HCT116 (cell line): ENCODE measurements around the gene IRF2. TPM values are rescaled to one million over a fixed set of nuclear protein-coding genes. Genes with fewer than 3 reads are reported as not detected.

Source experiments
- ATAC-seq: fragments of 200-7000 bp; cut with Tn5 transposase; 2 replicates; pipeline ENCODE4 v1.9.1; 2020; ENCODE audit warnings: mild to moderate bottlenecking, moderate library complexity
- BruUV-seq: library from RNA; stranded (reverse); fragments of 400-500 nt; replicated peaks from 2 replicates; lab custom pipeline; 2021; lab: Mats Ljungman, UMichigan
- CTCF ChIA-PET: fragments of 300-600 bp; sonication (Branson Sonifier 250); formaldehyde crosslinking; loops from one replicate; lab custom pipeline; 2021; ENCODE audit warnings: antibody characterized with exemption; lab: Charles Lee
- POLR2A ChIA-PET: fragments of 300-600, 350-600 bp; sonication (Branson Sonifier 250); formaldehyde crosslinking; loops from one replicate; lab custom pipeline; 2021; ENCODE audit warnings: antibody characterized with exemption; lab: Charles Lee
- RAD21 ChIA-PET, 2 experiments: fragments of 300-600 bp; sonication (Branson Sonifier 250); formaldehyde crosslinking; loops; one replicate each; lab custom pipeline; 2023; ENCODE audit warnings: low total read pairs in 2 of 2; ENCODE audit not compliant: uncharacterized antibody in 2 of 2, unreplicated experiment in 2 of 2, low non-redundant PET in 1 of 2; lab: Charles Lee
- DNase-seq: peaks from one replicate; pipeline ENCODE4 v3.0.0-alpha.2; 2010; ENCODE audit warnings: low read depth, low spot score
- H2AFZ ChIP-seq: fragments of 200-600 bp; shearing (Covaris generic), sonication (generic); 2 replicates; pipeline ENCODE4 v1.6.1; 2017; ENCODE audit warnings: low read depth, mixed run types, mixed read lengths, antibody characterized with exemption, low read length; ENCODE audit not compliant: poor library complexity, severe bottlenecking
- H3K27ac ChIP-seq: 2 replicates; pipeline ENCODE4 v1.5.1; 2012; ENCODE audit warnings: low read depth, low read length
- H3K27me3 ChIP-seq: fragments of 200-600 bp; sonication (generic); 2 replicates; pipeline ENCODE4 v1.6.1; 2016; ENCODE audit warnings: mixed run types, low read length, mixed read lengths; ENCODE audit not compliant: insufficient read depth
- H3K36me3 ChIP-seq, 2 experiments: fragments of 200-500 bp in 1 of 2; fragments of 200-600 bp in 1 of 2; sonication (Bioruptor generic) in 1 of 2; sonication (generic) in 1 of 2; 2 replicates each; pipeline versions ENCODE4 v1.5.1 to v1.6.1; 2014 to 2016; ENCODE audit warnings: low read length in 2 of 2, inconsistent platforms in 1 of 2, mixed read lengths in 1 of 2, mixed run types in 1 of 2; ENCODE audit not compliant: insufficient read depth in 2 of 2, control insufficient read depth in 1 of 2
- H3K4me1 ChIP-seq, 2 experiments: fragments of 200-600 bp in 1 of 2; sonication (generic) in 1 of 2; 2 replicates each; pipeline versions ENCODE4 v1.5.1 to v1.6.1; 2012 to 2017; ENCODE audit warnings: low read length in 2 of 2, inconsistent platforms in 1 of 2, mild to moderate bottlenecking in 1 of 2, mixed read lengths in 1 of 2, mixed run types in 1 of 2, moderate library complexity in 1 of 2; ENCODE audit not compliant: insufficient read depth in 2 of 2, control insufficient read depth in 1 of 2
- H3K4me2 ChIP-seq: fragments of 200-600 bp; sonication (generic); 2 replicates; pipeline ENCODE4 v1.6.1; 2017; ENCODE audit warnings: mixed run types, low read length, mixed read lengths
- H3K4me3 ChIP-seq, 2 experiments: fragments of 200-600 bp in 1 of 2; sonication (generic) in 1 of 2; replicated peaks in 1 of 2; 2 replicates each; pipeline ENCODE4 v1.5.1; 2011 to 2016; ENCODE audit warnings: low read length in 2 of 2, control low read depth in 1 of 2, low read depth in 1 of 2, mild to moderate bottlenecking in 1 of 2, mixed read lengths in 1 of 2, mixed run types in 1 of 2
- H3K79me2 ChIP-seq: fragments of 200-600 bp; sonication (generic); 2 replicates; pipeline ENCODE4 v1.6.1; 2017; ENCODE audit warnings: mild to moderate bottlenecking, mixed run types, low read length, moderate library complexity, mixed read lengths; ENCODE audit not compliant: insufficient read depth
- H3K9ac ChIP-seq: fragments of 200-600 bp; sonication (generic); 2 replicates; pipeline ENCODE4 v1.6.1; 2016; ENCODE audit warnings: low read length, mixed read lengths
- H3K9me2 ChIP-seq: fragments of 200-600 bp; sonication (generic), shearing (Covaris generic); 2 replicates; pipeline ENCODE4 v1.6.1; 2017; ENCODE audit warnings: mixed run types, mild to moderate bottlenecking, moderate library complexity; ENCODE audit not compliant: insufficient read depth
- H3K9me3 ChIP-seq, 2 experiments: fragments of 200-500 bp in 1 of 2; fragments of 200-600 bp in 1 of 2; sonication (Bioruptor generic) in 1 of 2; sonication (generic) in 1 of 2; 2 replicates each; pipeline ENCODE4 v1.6.1; 2014 to 2017; ENCODE audit warnings: low read length in 2 of 2, mixed read lengths in 2 of 2, inconsistent platforms in 1 of 2, low read depth in 1 of 2, mild to moderate bottlenecking in 1 of 2, mixed run types in 1 of 2, moderate library complexity in 1 of 2; ENCODE audit not compliant: control insufficient read depth in 1 of 2, insufficient read depth in 1 of 2
- H4K20me1 ChIP-seq: fragments of 200-600 bp; sonication (generic), shearing (Covaris generic); 2 replicates; pipeline ENCODE4 v1.6.1; 2017; ENCODE audit warnings: mixed run types, mild to moderate bottlenecking, moderate library complexity; ENCODE audit not compliant: insufficient read depth
- CEBPB ChIP-seq: IDR thresholded peaks from 2 replicates; pipeline ENCODE4 v1.6.1; 2012; ENCODE audit warnings: low read depth
- ELF1 ChIP-seq: IDR thresholded peaks from 2 replicates; pipeline ENCODE4 v1.6.1; 2012; ENCODE audit warnings: low read depth, borderline replicate concordance
- EZH2 ChIP-seq: fragments of 200-600 bp; sonication (generic); IDR thresholded peaks from 2 replicates; pipeline ENCODE4 v1.6.1; 2017; ENCODE audit warnings: antibody characterized with exemption, mixed run types
- EZH2phosphoT487 ChIP-seq: fragments of 200-600 bp; IDR thresholded peaks from 2 replicates; pipeline ENCODE4 v1.6.1; 2018; ENCODE audit warnings: antibody characterized with exemption, borderline replicate concordance
- FOSL1 ChIP-seq: IDR thresholded peaks from 2 replicates; pipeline ENCODE4 v1.6.1; 2012; ENCODE audit warnings: low read depth
- JUND ChIP-seq: IDR thresholded peaks from 2 replicates; pipeline ENCODE4 v1.6.1; 2012
- ZFX ChIP-seq: fragments of 450-650 bp; IDR thresholded peaks from 2 replicates; pipeline ENCODE4 v1.6.1; 2017
- ZNF274 ChIP-seq: fragments of 200-500 bp; sonication (Bioruptor generic); IDR thresholded peaks from 2 replicates; pipeline ENCODE4 v1.6.1; 2014; ENCODE audit warnings: mild to moderate bottlenecking, low read depth, low read length, inconsistent platforms
- intact Hi-C: fragments of 100-400 bp; cut with micrococcal nuclease; formaldehyde crosslinking; loops from 2 replicates; pipeline ENCODE4 v1.10.0; 2022
- total RNA-seq: library from RNA; stranded (reverse); gene quantifications from one replicate; pipeline ENCODE4 v1.2.1, GENCODE V29; 2021; ENCODE audit not compliant: unreplicated experiment
- TF ChIP-seq, protein P1 (sequence below): IDR thresholded peaks from 2 replicates; pipeline ENCODE4 v1.6.1; 2012; ENCODE audit warnings: low read depth
- TF ChIP-seq, protein P2 (sequence below): IDR thresholded peaks from 2 replicates; pipeline ENCODE4 v1.6.1; 2011; ENCODE audit warnings: mild to moderate bottlenecking, low read length, moderate library complexity; ENCODE audit not compliant: insufficient replicate concordance; ENCODE audit errors: extremely low read depth
- TF ChIP-seq, protein P3 (sequence below), 3 experiments: fragments of 200-600 bp in 1 of 3; sonication (generic) in 1 of 3; IDR thresholded peaks in 2 of 3; conservative IDR thresholded peaks in 1 of 3; 2 replicates each; pipeline ENCODE4 v1.5.1; 2012 to 2017; ENCODE audit warnings: low read depth in 2 of 3, low read length in 2 of 3, antibody characterized with exemption in 1 of 3, borderline replicate concordance in 1 of 3, control low read depth in 1 of 3, mild to moderate bottlenecking in 1 of 3, mixed read lengths in 1 of 3, mixed run types in 1 of 3, moderate library complexity in 1 of 3; ENCODE audit not compliant: insufficient read depth in 1 of 3

IRF2 gene
- total RNA-seq, 1 experiment from 2014 or later = 10.6 TPM

DNA sequence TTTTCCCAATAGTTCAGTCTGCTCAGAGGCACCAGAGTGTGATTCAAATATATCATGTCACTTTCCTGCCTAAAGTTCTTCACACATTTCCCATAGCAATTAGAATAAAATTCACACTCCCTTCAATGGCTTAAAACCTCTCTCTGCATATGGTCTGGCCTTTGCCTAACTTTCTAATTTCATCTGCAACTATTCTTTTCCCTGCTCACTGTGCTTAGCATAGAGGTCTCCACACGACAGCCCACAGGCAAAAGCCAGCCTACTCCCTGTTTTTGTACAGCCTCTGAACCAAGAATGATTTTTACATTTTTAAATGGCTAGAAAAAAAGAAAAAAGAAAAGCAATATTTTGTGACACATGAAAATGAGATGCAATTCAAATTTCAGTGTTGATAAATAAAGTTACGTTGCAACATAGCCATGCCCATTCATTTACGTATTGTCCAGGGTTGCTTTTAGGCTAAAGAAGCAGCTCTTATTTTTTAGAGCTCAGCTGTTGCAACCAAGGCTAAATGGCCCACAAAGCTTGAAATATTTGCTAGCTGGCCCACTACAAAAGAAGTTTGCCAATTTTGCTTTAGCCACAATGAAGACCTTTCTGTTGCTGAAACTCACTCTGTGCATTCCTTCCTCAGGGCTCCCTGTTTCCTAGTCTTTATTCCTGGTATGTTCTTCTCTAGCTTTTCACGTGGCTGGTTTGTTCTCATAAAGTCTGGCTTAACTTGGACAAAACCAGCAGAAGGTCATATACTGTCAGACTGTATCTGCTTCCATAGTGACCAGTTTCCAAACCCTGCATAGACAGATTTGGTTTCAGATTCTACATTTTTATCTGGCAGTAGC, 26.6 kb upstream of the IRF2 start:
- no peaks in the 10 kb centered on the region for H4K20me1 ChIP-seq
- no peaks in the 10 kb centered on the region for H3K4me1 ChIP-seq
- H3K9me2 ChIP-seq = no peaks in the 10 kb centered on the region
- no peaks in the 10 kb centered on the region for H3K79me2 ChIP-seq
- H3K27me3 ChIP-seq = no peaks in the 10 kb centered on the region
- H3K36me3 ChIP-seq = no peaks in the 10 kb centered on the region
- RAD21 ChIA-PET = no interaction called here
- CTCF ChIA-PET = no interaction called here
- H3K4me2 ChIP-seq = no peak overlapping the region
- no peaks in the 10 kb centered on the region for H3K9me3 ChIP-seq
- ATAC-seq (no peak), DNase-seq (no peak)
- no peak overlapping the region for H3K4me3 ChIP-seq
- H3K9ac ChIP-seq = no peak overlapping the region
- no peak overlapping the region for H3K27ac ChIP-seq
- POLR2A ChIA-PET = no interaction called here
- TF ChIP-seq, protein P1, sequence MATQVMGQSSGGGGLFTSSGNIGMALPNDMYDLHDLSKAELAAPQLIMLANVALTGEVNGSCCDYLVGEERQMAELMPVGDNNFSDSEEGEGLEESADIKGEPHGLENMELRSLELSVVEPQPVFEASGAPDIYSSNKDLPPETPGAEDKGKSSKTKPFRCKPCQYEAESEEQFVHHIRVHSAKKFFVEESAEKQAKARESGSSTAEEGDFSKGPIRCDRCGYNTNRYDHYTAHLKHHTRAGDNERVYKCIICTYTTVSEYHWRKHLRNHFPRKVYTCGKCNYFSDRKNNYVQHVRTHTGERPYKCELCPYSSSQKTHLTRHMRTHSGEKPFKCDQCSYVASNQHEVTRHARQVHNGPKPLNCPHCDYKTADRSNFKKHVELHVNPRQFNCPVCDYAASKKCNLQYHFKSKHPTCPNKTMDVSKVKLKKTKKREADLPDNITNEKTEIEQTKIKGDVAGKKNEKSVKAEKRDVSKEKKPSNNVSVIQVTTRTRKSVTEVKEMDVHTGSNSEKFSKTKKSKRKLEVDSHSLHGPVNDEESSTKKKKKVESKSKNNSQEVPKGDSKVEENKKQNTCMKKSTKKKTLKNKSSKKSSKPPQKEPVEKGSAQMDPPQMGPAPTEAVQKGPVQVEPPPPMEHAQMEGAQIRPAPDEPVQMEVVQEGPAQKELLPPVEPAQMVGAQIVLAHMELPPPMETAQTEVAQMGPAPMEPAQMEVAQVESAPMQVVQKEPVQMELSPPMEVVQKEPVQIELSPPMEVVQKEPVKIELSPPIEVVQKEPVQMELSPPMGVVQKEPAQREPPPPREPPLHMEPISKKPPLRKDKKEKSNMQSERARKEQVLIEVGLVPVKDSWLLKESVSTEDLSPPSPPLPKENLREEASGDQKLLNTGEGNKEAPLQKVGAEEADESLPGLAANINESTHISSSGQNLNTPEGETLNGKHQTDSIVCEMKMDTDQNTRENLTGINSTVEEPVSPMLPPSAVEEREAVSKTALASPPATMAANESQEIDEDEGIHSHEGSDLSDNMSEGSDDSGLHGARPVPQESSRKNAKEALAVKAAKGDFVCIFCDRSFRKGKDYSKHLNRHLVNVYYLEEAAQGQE = no peak
- TF ChIP-seq, protein P2, sequence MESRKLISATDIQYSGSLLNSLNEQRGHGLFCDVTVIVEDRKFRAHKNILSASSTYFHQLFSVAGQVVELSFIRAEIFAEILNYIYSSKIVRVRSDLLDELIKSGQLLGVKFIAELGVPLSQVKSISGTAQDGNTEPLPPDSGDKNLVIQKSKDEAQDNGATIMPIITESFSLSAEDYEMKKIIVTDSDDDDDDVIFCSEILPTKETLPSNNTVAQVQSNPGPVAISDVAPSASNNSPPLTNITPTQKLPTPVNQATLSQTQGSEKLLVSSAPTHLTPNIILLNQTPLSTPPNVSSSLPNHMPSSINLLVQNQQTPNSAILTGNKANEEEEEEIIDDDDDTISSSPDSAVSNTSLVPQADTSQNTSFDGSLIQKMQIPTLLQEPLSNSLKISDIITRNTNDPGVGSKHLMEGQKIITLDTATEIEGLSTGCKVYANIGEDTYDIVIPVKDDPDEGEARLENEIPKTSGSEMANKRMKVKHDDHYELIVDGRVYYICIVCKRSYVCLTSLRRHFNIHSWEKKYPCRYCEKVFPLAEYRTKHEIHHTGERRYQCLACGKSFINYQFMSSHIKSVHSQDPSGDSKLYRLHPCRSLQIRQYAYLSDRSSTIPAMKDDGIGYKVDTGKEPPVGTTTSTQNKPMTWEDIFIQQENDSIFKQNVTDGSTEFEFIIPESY = no peak
- no peak for TF ChIP-seq ELF1
- no peak for TF ChIP-seq ZNF274
- no peak for TF ChIP-seq FOSL1
- no peak for TF ChIP-seq CEBPB
- no peak for TF ChIP-seq ZFX
- TF ChIP-seq, protein P3, sequence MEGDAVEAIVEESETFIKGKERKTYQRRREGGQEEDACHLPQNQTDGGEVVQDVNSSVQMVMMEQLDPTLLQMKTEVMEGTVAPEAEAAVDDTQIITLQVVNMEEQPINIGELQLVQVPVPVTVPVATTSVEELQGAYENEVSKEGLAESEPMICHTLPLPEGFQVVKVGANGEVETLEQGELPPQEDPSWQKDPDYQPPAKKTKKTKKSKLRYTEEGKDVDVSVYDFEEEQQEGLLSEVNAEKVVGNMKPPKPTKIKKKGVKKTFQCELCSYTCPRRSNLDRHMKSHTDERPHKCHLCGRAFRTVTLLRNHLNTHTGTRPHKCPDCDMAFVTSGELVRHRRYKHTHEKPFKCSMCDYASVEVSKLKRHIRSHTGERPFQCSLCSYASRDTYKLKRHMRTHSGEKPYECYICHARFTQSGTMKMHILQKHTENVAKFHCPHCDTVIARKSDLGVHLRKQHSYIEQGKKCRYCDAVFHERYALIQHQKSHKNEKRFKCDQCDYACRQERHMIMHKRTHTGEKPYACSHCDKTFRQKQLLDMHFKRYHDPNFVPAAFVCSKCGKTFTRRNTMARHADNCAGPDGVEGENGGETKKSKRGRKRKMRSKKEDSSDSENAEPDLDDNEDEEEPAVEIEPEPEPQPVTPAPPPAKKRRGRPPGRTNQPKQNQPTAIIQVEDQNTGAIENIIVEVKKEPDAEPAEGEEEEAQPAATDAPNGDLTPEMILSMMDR (IDR thresholded peaks at IDR 0.05 in 2 of 3, conservative IDR thresholded peaks at IDR 0.05 in 1 of 3; ENCODE audit: borderline replicate concordance in 1 of 3, insufficient read depth in 1 of 3, low read depth in 2 of 3, low read length in 2 of 3) = no peak
- no peak for TF ChIP-seq EZH2phosphoT487
- no peak for TF ChIP-seq EZH2
- TF ChIP-seq JUND = no peak
- intact Hi-C loops = no loop called here
- no TSS peak for BruUV-seq
- no peak overlapping the region for H2AFZ ChIP-seq
